AG09309 (cell line): Measurements from ENCODE around the gene CTU2.

Source experiments
- DNase-seq: peaks from one replicate; pipeline ENCODE4 v3.0.0-alpha.2; 2010; ENCODE audit warnings: low read depth
- H3K4me3 ChIP-seq: 2 replicates; pipeline ENCODE4 v1.5.1; 2011; ENCODE audit warnings: mild to moderate bottlenecking, low read depth, low read length, moderate library complexity; ENCODE audit not compliant: control insufficient read depth
- TF ChIP-seq, protein P1 (sequence below): IDR thresholded peaks from 2 replicates; pipeline ENCODE4 v1.5.1; 2011; ENCODE audit warnings: mild to moderate bottlenecking, low read depth, low read length, inconsistent platforms; ENCODE audit not compliant: insufficient read depth, control insufficient read depth; ENCODE audit errors: missing control alignments

CTU2 gene

DNA sequence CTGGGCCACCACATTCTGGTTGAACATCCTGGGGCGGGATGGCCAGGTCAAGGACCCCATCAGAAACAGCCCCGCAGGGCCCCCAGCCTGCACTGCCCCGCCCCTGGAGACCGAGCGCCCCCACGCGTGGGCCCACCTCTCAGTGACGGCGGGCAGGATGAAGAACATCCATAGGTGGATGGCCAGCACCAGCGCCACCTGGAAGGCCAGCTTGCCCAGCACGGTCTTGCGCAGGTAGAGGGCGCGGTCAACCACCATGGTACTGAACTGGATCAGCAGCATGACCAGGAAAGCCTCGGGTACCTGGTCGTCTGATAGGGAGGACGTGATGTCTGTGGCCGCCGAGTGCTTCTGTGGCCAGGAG is 13.6 kb downstream of the CTU2 start:
- no peak overlapping the region for H3K4me3 ChIP-seq
- TF ChIP-seq, protein P1, sequence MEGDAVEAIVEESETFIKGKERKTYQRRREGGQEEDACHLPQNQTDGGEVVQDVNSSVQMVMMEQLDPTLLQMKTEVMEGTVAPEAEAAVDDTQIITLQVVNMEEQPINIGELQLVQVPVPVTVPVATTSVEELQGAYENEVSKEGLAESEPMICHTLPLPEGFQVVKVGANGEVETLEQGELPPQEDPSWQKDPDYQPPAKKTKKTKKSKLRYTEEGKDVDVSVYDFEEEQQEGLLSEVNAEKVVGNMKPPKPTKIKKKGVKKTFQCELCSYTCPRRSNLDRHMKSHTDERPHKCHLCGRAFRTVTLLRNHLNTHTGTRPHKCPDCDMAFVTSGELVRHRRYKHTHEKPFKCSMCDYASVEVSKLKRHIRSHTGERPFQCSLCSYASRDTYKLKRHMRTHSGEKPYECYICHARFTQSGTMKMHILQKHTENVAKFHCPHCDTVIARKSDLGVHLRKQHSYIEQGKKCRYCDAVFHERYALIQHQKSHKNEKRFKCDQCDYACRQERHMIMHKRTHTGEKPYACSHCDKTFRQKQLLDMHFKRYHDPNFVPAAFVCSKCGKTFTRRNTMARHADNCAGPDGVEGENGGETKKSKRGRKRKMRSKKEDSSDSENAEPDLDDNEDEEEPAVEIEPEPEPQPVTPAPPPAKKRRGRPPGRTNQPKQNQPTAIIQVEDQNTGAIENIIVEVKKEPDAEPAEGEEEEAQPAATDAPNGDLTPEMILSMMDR, result no peak
- no peak for DNase-seq

DNA sequence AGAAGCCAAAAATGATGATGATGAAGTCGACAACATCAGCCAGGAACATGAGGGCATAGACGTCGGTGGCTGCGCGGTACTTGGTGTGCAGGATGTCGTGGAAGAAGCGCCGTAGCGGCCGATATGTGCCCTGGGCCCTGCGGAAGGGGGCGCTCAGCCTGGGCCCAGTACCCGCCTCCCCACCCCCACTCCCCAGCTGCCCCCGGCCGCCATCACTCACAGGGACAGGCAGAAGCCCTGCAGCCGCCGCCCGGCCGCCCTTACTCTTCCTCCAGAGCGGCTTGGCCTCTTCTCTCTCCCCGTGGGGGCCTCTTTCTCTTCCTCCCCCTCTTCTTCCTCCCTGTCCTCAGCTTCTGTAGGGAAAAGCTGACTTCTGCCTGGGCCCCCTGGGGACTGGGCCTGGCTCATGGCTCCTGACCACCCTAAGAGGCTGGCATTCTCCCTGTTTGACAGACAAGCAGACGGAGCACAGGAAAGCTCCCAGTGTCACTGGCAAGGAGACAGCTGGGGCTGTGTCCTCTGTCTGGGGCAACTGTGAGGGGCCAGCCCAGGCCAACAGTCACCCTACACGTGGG is 14.2 kb downstream of the CTU2 start:
- TF ChIP-seq, protein P1, result no peak
- no peak overlapping the region for H3K4me3 ChIP-seq
- DNase-seq, result no peak

DNA sequence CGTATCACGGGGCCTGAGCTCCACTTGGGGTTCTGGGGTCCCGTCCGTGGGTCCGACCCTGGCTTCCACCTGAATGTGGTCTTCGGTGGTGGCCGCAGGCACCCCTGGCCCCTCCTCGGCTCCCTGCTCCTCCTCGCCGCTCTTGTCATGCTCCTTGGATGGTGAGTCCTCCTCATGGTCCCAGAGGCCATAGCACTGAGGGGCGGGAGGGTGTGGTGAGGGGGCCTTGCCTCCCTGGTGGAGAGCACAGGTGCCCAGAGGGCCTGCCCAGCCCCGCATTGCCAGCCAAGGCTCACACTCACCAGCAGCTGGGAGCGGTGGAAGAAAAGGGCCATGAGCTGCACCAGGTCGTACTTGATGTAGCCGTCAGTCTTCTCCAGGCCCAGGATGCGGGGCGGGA is 14.9 kb downstream of the CTU2 start:
- TF ChIP-seq, protein P1, result no peak
- DNase-seq, result no peak
- H3K4me3 ChIP-seq, result no peak overlapping the region

DNA sequence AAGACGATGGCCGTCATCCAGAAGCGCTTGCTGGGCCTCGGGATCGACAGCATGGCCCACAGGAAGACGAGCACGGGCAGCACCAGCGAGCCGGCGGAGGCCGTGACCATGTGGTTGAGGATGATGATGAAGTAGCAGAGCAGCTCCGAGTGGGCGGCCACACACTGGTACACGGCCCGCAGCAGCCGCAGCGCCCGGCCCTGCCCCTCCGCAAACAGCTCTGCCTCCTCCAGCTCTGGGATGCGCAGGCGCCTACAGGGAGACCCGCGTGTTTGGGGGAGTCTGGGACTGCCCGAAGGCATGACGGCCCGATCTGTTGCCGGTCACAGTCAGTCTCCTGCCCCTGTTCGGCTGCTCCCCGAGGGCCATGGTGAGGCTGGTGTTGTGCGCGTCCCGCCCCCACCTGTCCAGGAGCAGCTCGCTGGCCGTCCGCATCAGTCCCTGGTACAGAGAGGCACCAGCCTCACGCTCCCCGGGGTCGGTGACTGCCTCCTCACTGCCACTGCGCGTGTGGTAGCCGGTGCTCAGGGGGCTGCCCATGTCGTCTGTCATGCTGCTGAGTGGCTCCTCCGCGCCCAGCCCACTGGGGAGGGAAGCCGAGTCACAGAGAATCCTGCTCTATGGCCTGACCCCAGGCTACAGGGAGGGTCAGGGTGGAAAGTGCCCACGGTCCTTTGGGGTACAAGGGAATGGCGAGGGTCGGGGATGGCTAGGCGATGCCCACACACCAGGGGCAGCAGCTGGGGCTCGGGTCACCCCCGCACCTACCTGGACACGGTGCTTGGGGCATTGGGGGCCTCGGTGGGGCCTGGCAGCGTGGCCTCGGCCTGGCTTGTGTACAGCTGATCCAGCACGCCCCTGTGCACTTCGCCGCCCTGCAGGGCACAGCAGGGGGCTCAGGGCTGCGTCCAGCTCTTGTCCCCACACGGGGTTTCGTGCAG is 15.8 kb downstream of the CTU2 start:
- no peak for DNase-seq
- no peak overlapping the region for H3K4me3 ChIP-seq
- TF ChIP-seq, protein P1, result no peak

DNA sequence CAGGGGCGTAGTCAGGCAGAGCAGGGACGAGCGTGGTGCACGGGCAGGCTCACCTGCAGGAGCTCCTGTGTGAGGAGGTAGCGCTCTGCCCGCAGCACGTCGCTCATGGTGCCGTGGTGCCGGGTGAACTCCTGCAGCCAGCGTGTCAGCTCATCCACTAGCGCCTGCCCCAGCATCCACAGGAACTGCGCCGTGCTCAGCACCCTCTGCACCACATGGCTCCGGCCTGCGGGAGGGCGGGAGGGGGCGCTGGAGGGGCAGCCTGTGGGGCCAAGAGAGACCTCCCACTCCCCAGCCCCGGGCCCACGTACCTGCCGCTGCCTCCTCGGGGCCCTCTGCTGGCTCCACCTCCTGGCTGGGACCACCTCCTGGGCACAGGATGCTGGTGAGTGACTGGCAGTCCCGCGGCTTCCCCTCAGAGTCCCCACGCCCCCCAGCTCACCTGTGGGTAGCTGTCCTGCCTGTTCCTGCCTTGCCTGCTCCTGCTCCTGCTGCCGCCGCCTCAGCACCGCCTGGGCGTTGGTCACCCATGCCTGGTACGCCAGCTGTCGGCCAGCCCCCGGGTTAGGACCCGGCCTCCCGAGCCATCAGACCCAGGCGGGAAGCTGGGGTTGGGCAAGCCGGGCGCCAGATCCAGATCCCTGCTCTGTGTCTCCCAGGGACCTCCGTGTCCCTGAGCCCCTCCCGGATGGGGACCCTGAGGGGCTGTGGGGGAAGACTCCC is 16.6 kb downstream of the CTU2 start:
- DNase-seq, result no peak
- TF ChIP-seq, protein P1, result no peak
- no peak overlapping the region for H3K4me3 ChIP-seq

DNA sequence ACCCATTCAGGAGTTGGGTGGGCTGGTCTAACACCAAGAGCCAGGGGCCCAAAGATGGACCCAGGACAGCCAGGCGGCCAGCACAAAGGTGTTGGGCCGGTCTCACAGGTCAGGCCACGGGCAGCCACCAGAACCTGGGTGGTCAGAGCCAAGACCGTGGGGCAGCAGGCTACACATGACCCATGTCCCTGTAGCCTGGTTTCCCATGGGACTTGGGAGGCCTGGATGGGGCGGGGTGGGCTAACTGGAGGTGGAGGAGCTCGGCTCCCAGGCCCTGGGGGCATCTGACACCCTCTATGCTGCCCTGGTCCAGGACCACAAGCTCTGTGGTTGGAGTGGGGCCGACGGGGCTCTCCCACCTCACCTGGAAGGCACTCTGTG is 17.2 kb downstream of the CTU2 start:
- H3K4me3 ChIP-seq, result no peak overlapping the region
- DNase-seq, result no peak
- TF ChIP-seq, protein P1, result no peak
